GM06990 (cell line): ENCODE measurements around the gene CDH2.

ENCODE experiments used
- DNase-seq: peaks from one replicate; pipeline ENCODE4 v3.0.0-alpha.2; 2011; ENCODE audit not compliant: insufficient read length; ENCODE audit errors: extremely low read depth
- H3K27me3 ChIP-seq: replicated peaks from 2 replicates; pipeline ENCODE4 v1.6.0; 2011; ENCODE audit warnings: low read length; ENCODE audit not compliant: control insufficient read depth, insufficient read depth
- H3K36me3 ChIP-seq: 2 replicates; pipeline ENCODE4 v1.5.1; 2011; ENCODE audit warnings: low read length; ENCODE audit not compliant: control insufficient read depth, insufficient read depth
- H3K4me3 ChIP-seq: replicated peaks from 2 replicates; pipeline ENCODE4 v1.5.1; 2011; ENCODE audit warnings: low read depth, mild to moderate bottlenecking, control low read depth, low read length
- CTCF ChIP-seq: IDR thresholded peaks from 2 replicates; pipeline ENCODE4 v1.5.1; 2011; ENCODE audit warnings: low read length, control low read depth, mild to moderate bottlenecking, inconsistent platforms; ENCODE audit not compliant: insufficient read depth, poor library complexity, severe bottlenecking

CDH2 gene

GRCh38 chr18:28149810-28150420 lies 27.0 kb downstream of the CDH2 start:
- DNase-seq: no peak
- no peak for TF ChIP-seq CTCF
- Histone ChIP-seq H3K4me3 (no peak overlapping the region), H3K27me3 (no peaks in the 10 kb centered on the region), H3K36me3 (no peaks in the 10 kb centered on the region)

- TF ChIP-seq CTCF: no peak
- Histone ChIP-seq H3K4me3 (no peak overlapping the region), H3K27me3 (no peaks in the 10 kb centered on the region), H3K36me3 (no peaks in the 10 kb centered on the region)
- no peak for DNase-seq
Measured at GRCh38 chr18:28147674-28148171, 29.2 kb downstream of the CDH2 start.

GRCh38 chr18:28143725-28144124 lies 33.2 kb downstream of the CDH2 start:
- Histone ChIP-seq H3K4me3 (no peak overlapping the region), H3K36me3 (no peaks in the 10 kb centered on the region), H3K27me3 (no peaks in the 10 kb centered on the region)
- no peak for TF ChIP-seq CTCF
- DNase-seq: no peak

- H3K27me3 ChIP-seq: no peaks in the 10 kb centered on the region
- TF ChIP-seq CTCF: no peak
- no peaks in the 10 kb centered on the region for H3K36me3 ChIP-seq
- DNase-seq: no peak
- no peak overlapping the region for H3K4me3 ChIP-seq
Measured at GRCh38 chr18:28138816-28139215, 38.1 kb downstream of the CDH2 start.

GRCh38 chr18:28136071-28136470 lies 40.9 kb downstream of the CDH2 start:
- Histone ChIP-seq H3K27me3 (no peaks in the 10 kb centered on the region), H3K4me3 (no peak overlapping the region), H3K36me3 (no peaks in the 10 kb centered on the region)
- no peak for TF ChIP-seq CTCF
- no peak for DNase-seq

- Histone ChIP-seq H3K36me3 (no peaks in the 10 kb centered on the region), H3K4me3 (no peak overlapping the region), H3K27me3 (no peaks in the 10 kb centered on the region)
- no peak for DNase-seq
- TF ChIP-seq CTCF: no peak
Measured at GRCh38 chr18:28134774-28135173, 42.2 kb downstream of the CDH2 start.
